Gastrocnemius medialis (tissue), 4 donors: ENCODE measurements around the gene TMPRSS11B.

Source experiments
- POLR2A ChIP-seq, 2 donors: fragments of 450-650 bp; IDR thresholded peaks; one replicate each; pipeline ENCODE4 v1.6.1; 2017; ENCODE audit warnings: antibody characterized with exemption in 2 of 2, mild to moderate bottlenecking in 2 of 2, moderate library complexity in 2 of 2
- TF ChIP-seq, protein P1 (sequence below), 5 experiments: fragments of 450-650 bp in 3 of 5; fragments of 200-600 bp in 2 of 5; sonication (generic) in 2 of 5; IDR thresholded peaks in 4 of 5; conservative IDR thresholded peaks in 1 of 5; 1 replicate in 4 of 5; 2 replicates in 1 of 5; pipeline ENCODE4 v1.5.1; 2016 to 2019; ENCODE audit warnings: antibody characterized with exemption in 5 of 5, mild to moderate bottlenecking in 3 of 5, moderate library complexity in 3 of 5

DNA sequence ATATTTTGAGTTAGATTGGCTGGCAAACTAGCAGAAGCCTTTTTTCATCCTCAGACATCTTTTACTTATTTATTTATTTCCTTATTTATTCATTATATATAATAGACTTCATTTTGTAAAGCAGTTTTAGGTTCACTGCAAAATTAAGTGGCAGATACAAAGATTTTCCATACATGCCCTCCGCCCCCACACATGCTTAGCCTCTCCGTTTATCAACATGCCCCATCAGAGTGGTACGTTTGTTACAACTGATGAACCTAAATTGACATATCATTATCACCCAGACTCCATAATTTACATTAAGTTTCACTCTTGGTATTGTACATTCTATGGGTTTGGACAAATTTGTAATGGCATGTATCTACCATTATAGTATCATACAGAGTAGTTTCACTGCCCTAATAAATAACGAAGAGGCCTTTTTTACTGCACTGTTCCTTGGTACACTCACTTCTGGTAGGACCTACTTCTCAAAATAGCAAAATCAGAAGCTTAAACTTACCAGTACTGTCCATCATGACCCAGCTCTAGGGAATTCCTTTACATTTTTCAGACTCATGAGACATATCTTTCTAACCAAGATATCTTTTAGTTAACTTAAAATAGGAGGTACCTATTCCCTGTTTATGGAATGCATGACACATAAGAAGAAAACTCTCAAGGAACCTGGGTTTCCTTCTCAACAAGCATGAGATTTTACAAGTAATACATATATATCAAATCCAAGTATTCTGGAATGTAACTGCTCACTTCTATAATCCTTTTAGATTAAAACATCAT, 4.8 kb upstream of the TMPRSS11B start:
- no peak for TF ChIP-seq POLR2A (IDR thresholded peaks at IDR 0.05)
- TF ChIP-seq, protein P1, sequence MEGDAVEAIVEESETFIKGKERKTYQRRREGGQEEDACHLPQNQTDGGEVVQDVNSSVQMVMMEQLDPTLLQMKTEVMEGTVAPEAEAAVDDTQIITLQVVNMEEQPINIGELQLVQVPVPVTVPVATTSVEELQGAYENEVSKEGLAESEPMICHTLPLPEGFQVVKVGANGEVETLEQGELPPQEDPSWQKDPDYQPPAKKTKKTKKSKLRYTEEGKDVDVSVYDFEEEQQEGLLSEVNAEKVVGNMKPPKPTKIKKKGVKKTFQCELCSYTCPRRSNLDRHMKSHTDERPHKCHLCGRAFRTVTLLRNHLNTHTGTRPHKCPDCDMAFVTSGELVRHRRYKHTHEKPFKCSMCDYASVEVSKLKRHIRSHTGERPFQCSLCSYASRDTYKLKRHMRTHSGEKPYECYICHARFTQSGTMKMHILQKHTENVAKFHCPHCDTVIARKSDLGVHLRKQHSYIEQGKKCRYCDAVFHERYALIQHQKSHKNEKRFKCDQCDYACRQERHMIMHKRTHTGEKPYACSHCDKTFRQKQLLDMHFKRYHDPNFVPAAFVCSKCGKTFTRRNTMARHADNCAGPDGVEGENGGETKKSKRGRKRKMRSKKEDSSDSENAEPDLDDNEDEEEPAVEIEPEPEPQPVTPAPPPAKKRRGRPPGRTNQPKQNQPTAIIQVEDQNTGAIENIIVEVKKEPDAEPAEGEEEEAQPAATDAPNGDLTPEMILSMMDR (IDR thresholded peaks at IDR 0.05 in 4 of 5, conservative IDR thresholded peaks at IDR 0.05 in 1 of 5): no peak
